Left hindlimb (tissue), 1 donor: ENCODE measurements around the gene ERGIC1.
A peak's percentile ranks its signal among the peaks of the same experiment; 100 is the strongest.

Source experiments
- DNase-seq: peaks from one replicate; pipeline ENCODE4 v3.0.0-alpha.2; 2018

Gene ERGIC1

DNA sequence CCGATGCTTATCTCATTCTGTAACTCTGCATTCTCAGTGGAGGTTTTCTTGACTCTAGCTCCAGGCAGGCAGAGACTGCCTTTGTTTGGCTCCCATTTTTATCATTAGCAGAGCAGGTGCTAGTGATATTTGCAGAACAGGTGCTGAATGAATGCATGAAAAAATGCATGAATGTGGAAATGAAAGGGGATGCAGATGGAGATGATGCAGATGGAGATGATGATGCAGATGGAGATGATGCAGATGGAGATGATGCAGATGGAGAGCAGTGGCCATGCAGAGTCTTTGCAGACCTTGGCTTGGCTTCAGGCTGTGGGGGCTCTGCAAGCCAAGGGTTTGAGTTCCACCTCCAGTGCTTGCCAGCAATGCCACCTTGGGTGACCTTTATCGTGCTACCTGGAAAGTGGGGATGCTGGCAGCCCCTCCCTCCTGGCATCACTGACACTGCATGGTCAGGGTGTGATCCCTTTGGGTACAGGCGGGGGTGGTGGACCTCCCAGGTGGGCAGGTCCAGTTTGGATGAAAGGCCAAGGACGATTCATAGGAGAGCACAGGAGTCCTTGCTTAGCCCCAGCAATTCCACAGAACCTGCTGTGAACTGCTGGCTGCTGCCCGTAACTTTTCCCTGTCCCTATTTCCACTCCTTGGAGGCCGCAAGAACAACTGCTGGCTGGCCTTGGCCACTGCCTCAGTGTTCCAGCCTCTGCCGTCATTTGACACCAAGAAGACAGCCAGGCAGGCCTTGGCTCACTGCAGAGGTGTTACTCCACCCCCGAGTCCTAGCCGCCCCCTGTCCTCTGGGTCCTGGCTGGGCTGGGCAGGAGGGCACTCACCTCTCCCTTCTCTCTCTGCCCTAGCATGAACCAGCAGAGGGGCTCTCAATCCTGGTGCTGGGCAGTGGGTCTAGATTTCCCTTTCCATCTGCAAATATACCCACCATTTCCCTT, 33.0 kb downstream of the ERGIC1 start:
- DNase-seq = peak; percentile 57

DNA sequence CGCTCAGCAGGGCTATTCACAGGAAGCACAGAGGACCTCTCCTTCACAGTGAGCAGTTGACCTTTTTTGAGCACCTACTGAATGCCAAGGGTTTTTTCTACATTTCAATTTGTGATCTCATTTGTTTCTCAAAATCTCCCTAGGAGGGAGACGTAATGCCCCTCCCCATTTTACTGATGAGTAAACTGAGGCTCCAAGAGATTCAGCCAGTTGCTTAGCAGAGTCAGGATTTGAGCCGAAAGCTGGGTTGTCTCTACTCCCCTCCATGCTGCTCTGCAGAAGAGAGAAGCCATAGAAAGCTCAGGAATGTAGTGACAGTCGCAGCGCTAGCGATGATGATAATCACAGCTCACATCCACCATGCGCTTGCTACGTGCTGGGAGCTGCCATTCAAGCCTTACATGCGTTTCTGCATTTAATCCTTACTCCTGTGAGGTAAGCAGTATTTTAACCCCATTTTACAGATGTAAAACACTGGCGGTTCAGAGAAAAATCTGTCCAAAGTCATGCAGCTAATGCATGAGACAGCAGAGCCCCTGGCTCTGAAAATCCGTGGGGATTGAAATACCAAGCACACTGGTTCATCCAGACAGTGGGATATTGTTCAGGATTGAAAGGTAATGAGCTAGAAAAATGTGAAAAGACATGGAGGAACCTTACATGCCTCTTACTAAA, 33.8 kb downstream of the ERGIC1 start:
- no peak for DNase-seq

- DNase-seq = no peak
Observed at GRCh38 chr5:172868436-172868923, 34.4 kb downstream of the ERGIC1 start.

DNA sequence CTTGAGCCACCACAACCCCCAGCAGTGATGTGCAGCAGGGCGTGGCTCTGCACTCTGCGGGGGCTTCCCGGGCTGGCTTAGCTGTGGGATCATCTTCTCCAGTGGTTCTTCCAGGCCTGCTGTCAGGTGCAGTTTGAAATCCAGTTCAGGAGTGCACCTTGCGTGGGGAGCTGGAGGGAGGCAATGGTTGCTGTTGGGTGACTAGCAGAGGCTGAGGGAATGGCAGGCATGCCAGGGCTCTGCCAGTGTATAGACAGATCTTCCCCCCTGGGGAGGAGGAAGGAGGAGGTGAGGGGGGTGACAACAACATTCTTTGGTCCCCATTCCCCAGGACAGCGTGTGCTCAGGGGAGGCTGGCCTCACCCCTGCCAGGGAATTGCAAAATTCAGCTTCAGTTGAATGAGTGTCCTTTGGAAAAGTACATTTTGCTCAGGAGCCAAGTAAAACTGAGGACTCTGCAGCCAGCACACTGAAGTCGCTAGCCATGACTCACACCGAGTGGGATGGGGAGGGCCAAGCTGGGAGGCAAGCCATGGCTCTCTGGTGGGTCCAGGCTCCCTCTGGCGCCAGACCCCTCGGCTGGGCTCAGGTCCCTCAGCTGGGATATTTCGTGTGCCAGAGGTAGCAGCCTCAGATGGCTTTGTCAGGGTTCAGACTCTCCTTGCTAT, 35.0 kb downstream of the ERGIC1 start:
- DNase-seq = peak; percentile 65

DNA sequence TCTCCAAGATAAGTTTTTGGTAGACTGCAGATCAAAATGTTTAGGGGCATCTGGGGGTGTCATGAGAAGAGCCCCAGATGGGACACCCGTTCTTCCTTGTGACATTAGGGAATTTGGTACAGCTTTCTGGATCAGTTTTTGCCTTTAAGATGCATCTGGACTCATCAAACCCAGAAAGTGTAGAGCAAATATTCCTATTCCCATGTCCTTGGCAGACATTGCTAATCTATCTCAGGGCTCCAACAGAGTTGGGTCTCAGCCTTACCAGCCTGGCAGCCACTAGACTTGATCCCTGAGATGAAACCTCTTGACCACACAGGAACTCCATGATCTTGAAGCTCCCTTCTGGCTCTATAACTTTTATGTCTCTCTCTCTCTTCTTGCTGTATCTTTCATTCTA, 35.6 kb downstream of the ERGIC1 start:
- no peak for DNase-seq

DNA sequence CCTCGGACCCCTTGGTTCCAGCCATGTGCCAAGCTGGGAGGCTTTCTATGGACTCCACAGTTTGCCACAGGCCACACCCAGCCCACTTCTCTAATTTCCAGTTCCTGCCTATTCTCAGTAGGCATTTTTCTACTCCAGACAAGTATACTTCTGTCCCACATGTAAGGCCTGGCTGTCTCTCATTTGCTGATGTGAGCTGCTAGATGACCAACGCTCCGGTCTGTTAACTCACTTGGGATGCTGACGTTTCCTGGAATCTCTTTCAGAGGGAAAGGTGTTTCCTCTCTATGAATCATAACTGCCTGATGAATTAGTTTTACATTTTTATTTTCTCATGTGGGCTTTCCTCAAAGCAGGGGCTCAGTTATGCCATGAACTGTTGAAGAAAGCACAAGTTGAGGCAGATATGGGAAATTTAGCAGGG, 36.3 kb downstream of the ERGIC1 start:
- peak; percentile 56 for DNase-seq

DNA sequence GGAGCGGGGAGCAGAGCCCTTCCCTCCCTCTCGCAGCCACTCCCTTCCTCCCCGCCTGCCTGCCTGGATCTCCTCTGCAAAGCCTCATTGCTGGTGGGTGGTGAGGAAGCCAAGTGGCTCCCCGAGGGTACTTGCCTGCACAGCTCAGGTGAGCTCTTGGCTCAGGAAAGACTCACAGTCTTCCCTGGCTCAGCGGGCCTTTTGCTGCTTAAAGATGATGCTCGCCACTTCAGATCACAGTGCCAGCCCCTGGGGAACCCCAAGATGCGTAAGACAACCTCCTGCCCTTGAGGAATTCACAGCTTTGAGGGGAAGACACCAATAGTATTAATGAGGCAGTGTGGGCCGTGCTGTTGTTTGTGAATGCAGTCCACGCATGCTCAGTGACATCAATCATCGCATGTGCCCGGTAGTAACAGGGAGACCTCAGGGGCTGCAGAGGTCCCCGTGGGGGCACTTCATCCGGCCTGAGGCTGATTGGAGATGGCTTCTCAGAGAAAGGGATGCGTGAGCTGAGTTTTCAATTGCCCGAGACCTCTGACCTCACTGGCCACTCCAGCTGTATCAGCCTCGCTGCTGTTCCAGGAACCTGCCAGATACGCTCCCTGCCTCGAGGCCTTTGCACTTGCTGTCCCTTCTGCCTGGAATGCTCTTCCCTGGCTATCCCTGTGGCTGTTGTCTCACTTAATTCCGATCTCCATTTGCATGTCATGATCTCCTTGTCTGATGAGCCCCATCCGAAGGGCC, 36.8 kb downstream of the ERGIC1 start:
- DNase-seq = peak; percentile 52

- DNase-seq = no peak
Observed at GRCh38 chr5:172871536-172871935, 37.5 kb downstream of the ERGIC1 start.

DNA sequence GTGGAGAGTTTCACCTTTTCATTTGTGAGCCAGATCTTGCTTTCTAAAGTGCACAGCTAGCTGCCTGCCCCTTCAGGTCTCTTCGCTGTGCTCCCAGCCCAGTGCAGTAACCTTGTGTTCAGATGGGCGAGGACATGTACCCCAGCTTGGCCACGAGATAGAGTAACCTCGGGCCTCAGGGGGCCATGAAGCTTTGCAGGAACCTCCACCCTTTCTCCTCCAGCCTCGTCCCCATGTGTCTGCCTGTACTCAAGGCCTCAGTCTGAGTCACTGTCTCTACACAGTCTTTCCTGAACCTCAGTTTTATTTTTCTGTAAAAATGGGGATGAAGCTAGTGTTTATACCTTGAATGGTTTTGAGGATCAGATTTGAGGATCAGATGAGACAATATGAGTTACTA, 37.9 kb downstream of the ERGIC1 start:
- DNase-seq = no peak

DNA sequence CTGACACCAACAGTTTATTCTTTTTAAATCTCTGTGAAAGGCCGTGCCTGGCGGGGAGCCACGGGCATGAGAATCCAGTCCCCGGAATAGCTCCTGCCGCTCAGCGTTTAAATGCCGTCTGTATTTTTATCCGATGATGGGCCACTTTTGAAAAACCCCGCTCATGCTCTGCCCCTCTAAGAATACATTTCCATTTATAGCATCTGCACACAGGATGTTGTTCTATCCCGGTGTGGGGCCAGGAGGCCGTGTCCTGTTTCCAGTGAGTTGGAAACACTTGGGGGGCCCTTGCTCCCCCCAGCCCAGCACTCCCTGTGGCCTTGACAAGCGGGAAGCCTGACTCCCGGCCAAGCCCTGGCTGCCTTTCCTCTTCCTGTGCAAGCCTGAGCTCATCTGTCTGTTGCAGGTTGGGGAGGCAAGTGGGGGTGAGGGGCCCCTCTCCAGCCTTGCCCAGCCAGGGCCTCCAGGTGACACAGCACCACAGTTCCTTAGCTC, 39.0 kb downstream of the ERGIC1 start:
- DNase-seq = peak; percentile 90

GRCh38 chr5:172873513-172873912, 39.5 kb downstream of the ERGIC1 start:
- DNase-seq = no peak

- no peak for DNase-seq
Observed at GRCh38 chr5:172874647-172875504, 40.8 kb downstream of the ERGIC1 start.

DNA sequence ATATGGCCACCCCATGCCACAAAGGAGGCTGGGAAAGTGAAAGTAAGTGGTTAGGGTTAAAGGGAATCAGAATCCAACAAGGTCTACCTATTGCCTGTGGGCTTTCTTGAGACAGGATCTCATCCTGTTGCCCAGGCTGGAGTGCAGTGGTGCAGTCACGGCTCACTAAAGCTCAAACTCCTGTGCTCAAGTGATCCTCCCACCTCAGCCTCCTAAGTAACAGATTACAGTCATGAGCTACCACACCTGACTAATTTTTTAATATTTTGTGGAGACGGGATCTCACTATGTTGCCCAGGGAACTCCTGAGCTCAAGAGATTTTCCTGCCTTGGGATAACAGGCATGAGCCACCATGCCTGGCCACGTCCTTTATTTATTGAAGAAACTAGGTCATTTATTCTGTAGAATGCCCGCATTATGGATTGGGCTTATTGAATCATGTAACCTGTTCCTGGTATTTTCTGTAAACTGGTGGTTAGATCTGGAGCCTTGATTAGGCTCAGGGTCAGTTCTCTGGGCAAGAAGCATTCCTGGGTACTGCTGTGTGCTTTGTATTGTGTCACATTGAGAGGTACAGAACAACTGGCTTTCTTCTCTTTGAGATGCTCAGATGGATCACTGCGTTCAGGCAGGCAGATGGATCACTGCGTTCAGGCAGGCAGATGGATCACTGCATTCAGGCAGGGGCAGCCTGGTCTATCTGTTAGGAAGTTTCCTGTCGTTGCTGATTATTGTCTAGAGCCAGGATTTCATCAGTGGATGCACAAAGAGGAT, 41.6 kb downstream of the ERGIC1 start:
- DNase-seq = no peak

DNA sequence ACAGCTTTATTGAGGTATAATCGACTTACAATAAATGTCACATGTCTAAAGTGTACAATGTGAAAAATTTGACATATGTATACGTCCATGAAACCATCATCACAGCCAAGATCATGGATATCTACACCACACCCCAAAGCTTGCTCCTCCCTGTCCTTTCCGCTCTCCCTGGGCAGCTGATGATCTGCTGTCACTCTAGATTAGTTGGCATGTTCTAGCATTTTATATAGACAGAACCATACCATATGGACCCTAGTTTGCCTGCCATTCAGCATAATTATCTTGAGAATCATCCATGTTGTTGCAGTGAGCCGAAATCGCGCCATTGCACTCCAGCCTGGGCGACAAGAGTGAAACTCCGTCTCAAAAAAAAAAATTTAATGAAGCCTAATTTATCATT, 42.5 kb downstream of the ERGIC1 start:
- DNase-seq = no peak

DNA sequence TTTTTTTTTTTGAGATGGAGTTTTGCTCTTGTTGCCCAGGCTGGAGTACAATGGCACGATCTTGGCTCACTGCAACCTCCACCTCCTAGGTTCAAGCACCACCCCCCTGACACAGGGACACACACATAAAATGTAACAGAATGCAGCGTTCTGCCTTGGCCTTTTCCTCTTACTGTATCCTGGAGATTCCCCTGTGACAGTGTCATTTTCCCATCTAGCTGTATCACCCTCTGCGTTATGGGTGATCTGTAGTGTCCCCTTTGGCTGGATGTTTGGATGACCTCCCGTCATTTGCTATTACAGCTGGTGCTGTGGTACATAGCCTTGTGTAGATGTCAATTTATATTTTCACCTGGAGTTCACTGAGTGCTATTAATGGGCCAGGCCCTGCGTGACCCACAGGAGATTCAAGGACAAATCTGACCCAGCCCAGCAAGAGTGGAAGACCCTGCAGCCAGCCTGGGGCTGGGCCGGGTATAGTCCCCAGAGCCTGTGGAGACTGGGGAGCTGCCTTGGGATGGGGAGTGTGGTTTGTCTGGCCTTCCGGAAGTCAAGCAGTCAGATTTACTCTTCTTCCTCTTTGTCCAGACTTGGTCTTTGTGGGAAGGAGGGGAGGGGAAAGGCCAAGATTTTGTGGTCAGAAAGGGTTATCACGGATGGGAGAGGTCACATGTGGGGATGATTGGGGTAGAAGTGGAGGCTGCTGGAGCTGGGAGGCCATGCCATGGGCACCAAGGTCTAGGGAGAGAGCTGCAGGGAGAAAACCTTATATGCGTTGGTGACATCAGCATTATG, 43.6 kb downstream of the ERGIC1 start:
- DNase-seq = no peak

DNA sequence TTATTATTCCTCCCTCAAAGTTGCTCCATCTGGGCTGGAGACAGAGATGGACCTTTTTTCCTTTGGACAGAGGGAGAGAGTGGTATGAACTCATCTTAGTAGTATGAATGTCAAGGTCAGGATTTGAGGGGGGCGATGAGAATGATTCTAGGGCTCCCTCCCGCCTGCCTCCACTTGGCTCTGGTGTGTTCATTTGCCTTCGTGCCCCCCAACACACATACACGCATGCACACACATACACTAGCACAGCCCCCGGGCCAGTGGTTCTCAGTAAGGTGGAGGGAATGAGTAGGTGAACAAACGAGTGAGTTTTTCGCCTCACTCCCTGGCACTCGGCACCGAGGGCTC, 44.5 kb downstream of the ERGIC1 start:
- DNase-seq = no peak

DNA sequence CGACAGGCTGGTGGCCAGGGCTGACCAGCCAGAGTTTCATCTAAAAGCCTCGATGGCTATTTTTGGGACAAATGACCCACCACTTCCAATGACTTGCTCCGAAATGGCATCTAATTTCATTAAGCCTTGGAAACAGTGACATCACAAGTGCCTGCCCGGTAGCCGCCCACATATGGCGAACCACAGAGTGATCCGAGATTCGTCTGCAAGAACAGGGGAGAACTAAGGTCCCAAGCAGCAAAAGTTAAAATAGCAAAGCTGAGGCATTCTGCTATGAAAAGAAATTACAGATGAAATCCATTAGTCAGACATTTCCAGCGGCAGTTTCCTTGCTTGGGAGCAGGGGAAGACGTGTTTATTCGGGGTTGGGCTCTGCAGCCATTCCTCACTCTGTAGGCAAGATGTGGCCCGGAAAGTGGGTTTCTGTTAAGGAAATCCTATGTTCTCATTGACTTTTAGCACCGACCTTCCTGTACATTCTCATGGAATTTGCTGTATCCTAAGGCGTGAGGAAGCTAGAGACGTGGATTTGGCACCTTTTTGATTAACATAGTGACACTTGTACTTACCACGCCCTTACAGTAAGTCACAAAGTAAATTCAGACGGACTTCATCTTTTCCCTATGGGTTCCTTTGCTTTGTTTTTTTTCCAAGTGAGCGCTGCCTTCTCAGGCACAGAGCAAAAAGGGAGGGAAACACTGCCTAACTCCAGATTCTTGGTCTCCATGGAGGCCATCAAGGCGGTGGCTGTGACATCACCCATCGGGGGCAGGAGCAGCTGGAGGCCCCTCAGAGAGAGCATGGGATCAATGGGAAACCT, 45.1 kb downstream of the ERGIC1 start:
- no peak for DNase-seq

GRCh38 chr5:172881691-172882370, 47.8 kb downstream of the ERGIC1 start:
- DNase-seq = no peak
